Islet precursor cell (in vitro differentiated cells): ENCODE results near the gene INPP5B.

ENCODE experiments used
- DNase-seq: peaks from one replicate; pipeline ENCODE4 v3.0.0-alpha.2; 2018

The INPP5B gene

GRCh38 chr1:37865348-37866120 is 81.3 kb downstream of the INPP5B start:
- DNase-seq: no peak

- DNase-seq: no peak
These were observed 84.5 kb downstream of the INPP5B start for GRCh38 chr1:37862330-37862729.

GRCh38 chr1:37861151-37861550 is 85.7 kb downstream of the INPP5B start:
- DNase-seq: peak; percentile 55

GRCh38 chr1:37860346-37860666 is 86.5 kb downstream of the INPP5B start:
- DNase-seq: no peak

GRCh38 chr1:37859507-37860345 is 87.1 kb downstream of the INPP5B start, which contains the start of gene MTF1:
Gene MTF1, minus strand, starts transcription at chr1:37859592. Its CDS starts 1,934 bp downstream, at chr1:37857658.
- DNase-seq: peak; percentile 98

GRCh38 chr1:37858931-37859506 is 87.8 kb downstream of the INPP5B start:
- DNase-seq: peak; percentile 66

- no peak for DNase-seq
These were observed 92.4 kb downstream of the INPP5B start for GRCh38 chr1:37854406-37854805.

- no peak for DNase-seq
These were observed 93.7 kb downstream of the INPP5B start for GRCh38 chr1:37853157-37853556.

- DNase-seq: no peak
These were observed 95.1 kb downstream of the INPP5B start for GRCh38 chr1:37851782-37852210.

- no peak for DNase-seq
These were observed 95.6 kb downstream of the INPP5B start for GRCh38 chr1:37851262-37851661.

GRCh38 chr1:37850352-37850955 is 96.4 kb downstream of the INPP5B start:
- no peak for DNase-seq

- DNase-seq: no peak
These were observed 97.4 kb downstream of the INPP5B start for GRCh38 chr1:37849480-37849879.

- no peak for DNase-seq
These were observed 100.1 kb downstream of the INPP5B start for GRCh38 chr1:37846647-37847339.

GRCh38 chr1:37845786-37846185 is 101.1 kb downstream of the INPP5B start:
- no peak for DNase-seq

GRCh38 chr1:37845049-37845646 is 101.7 kb downstream of the INPP5B start:
- no peak for DNase-seq

GRCh38 chr1:37844536-37844935 is 102.3 kb downstream of the INPP5B start:
- no peak for DNase-seq

- no peak for DNase-seq
These were observed 105.2 kb downstream of the INPP5B start for GRCh38 chr1:37841652-37842051.

GRCh38 chr1:37840711-37841110 is 106.1 kb downstream of the INPP5B start:
- DNase-seq: no peak

- no peak for DNase-seq
These were observed 107.2 kb downstream of the INPP5B start for GRCh38 chr1:37839676-37840075.

GRCh38 chr1:37836788-37837187 is 110.1 kb downstream of the INPP5B start:
- DNase-seq: no peak

GRCh38 chr1:37831809-37832208 is 115.0 kb downstream of the INPP5B start:
- DNase-seq: no peak

GRCh38 chr1:37831109-37831508 is 115.7 kb downstream of the INPP5B start:
- DNase-seq: no peak
